Measurements from ENCODE around the gene KRTAP1-5. TPM values are rescaled to one million over a fixed set of nuclear protein-coding genes. Genes with fewer than 3 reads are reported as not detected.

Gene KRTAP1-5
- total and polyA plus RNA-seq, 12 donors = not detected

DNA sequence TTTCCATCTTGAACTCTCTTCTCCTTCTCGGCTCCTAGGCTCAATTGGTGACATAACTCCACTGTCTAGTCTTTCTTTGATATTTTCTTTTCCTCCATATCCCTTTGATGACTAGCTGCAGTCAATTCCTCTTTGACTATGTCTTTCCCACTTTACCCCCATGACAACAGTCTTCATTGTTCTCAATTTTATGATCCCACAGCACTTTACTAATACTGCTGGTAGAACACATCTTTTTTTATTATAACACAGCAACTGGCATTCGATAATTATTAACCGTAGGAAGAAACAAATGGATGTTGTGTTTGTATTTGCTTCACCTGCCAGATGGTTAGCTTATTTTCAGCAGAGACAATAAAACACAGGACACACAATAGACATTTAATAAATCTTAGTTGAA lies 34.3 kb downstream of the KRTAP1-5 start:
- DNase-seq = no peak
- intact Hi-C loops (cut with DNase I) = no loop called here
- Histone ChIP-seq H3K36me3 (replicated peaks in 1 of 2) (no peaks in the 10 kb centered on the region), H3K9me3 (replicated peaks in 1 of 3) (no peaks in the 10 kb centered on the region), H3K27me3 (peaks cover 5% of the 10 kb centered on the region), H3K4me1 (replicated peaks in 1 of 2) (no peaks in the 10 kb centered on the region), H3K27ac (no peak overlapping the region), H3K4me3 (no peak overlapping the region)
- 80 to 90% (median 81%) methylated on average over 3 of the region's 3 CpGs for WGBS, 4 donors
- TF ChIP-seq, protein P1, sequence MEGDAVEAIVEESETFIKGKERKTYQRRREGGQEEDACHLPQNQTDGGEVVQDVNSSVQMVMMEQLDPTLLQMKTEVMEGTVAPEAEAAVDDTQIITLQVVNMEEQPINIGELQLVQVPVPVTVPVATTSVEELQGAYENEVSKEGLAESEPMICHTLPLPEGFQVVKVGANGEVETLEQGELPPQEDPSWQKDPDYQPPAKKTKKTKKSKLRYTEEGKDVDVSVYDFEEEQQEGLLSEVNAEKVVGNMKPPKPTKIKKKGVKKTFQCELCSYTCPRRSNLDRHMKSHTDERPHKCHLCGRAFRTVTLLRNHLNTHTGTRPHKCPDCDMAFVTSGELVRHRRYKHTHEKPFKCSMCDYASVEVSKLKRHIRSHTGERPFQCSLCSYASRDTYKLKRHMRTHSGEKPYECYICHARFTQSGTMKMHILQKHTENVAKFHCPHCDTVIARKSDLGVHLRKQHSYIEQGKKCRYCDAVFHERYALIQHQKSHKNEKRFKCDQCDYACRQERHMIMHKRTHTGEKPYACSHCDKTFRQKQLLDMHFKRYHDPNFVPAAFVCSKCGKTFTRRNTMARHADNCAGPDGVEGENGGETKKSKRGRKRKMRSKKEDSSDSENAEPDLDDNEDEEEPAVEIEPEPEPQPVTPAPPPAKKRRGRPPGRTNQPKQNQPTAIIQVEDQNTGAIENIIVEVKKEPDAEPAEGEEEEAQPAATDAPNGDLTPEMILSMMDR (IDR thresholded peaks at IDR 0.05) = no peak
- TF ChIP-seq POLR2A (IDR thresholded peaks at IDR 0.05) = no peak

DNA sequence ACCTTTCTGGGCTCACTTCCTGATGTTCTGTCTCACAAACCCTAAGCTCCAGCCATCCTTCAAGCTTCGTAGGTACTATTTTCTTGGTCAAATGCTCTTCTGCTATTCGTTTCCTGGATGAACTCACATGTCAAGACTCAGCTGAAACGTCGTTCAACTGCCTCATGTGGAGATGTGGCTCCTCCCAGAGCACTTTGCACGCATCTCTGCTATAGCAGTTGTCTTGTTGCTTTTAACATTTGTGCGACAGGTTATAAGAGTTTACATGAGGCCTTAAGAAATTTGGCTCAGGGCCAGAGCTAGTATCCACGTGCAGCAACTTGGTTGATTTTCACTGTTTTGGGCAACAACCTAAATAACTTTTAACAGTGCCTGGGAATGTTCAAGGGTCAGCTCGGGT lies 40.1 kb downstream of the KRTAP1-5 start:
- TF ChIP-seq, protein P1 (IDR thresholded peaks at IDR 0.05) = no peak
- TF ChIP-seq POLR2A (IDR thresholded peaks at IDR 0.05) = no peak
- H3K4me3 ChIP-seq = no peak overlapping the region
- H3K4me1 ChIP-seq (replicated peaks in 1 of 2) = no peaks in the 10 kb centered on the region
- no peak for DNase-seq
- no peaks in the 10 kb centered on the region for H3K9me3 ChIP-seq (replicated peaks in 1 of 3)
- intact Hi-C loops (cut with DNase I) = no loop called here
- WGBS, 4 donors = 61 to 76% (median 69%) methylated on average over 8 of the region's 8 CpGs
- H3K27ac ChIP-seq = no peak overlapping the region
- no peaks in the 10 kb centered on the region for H3K27me3 ChIP-seq
- H3K36me3 ChIP-seq (replicated peaks in 1 of 2) = no peaks in the 10 kb centered on the region

DNA sequence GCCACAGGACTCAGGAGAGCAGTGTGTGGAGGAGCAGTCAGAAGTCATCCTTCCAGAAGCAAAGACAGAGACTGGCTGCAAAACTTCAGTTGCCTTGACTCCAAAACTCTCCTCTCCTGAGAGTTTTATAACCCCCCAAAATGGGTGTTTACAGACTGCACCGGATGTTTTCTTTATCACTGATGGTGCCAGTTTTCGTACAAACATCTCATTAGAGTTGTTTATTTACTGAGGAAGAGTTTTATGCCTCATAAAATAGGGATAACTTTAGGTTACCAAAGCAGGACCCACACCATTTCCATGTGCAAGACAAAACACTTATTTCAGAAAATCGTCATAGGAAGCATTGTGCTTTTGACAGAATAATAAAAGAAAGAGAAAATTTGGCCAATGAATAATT lies 42.8 kb downstream of the KRTAP1-5 start, which contains the start of gene KRT40:
Gene KRT40 (minus strand): TSS at position 101 of the 400 bp plus-strand sequence. CDS start 53 bp downstream, at position 48.
- H3K4me1 ChIP-seq (replicated peaks in 1 of 2) = no peaks in the 10 kb centered on the region
- no peaks in the 10 kb centered on the region for H3K27me3 ChIP-seq
- no peak within 1 kb of the TSS for H3K27ac ChIP-seq
- WGBS, 4 donors = 46 to 77% (median 55%) methylated on average over 3 of the region's 3 CpGs
- no peaks in the 10 kb centered on the region for H3K36me3 ChIP-seq (replicated peaks in 1 of 2)
- H3K9me3 ChIP-seq (replicated peaks in 1 of 3) = no peaks in the 10 kb centered on the region
- no peak within 1 kb of the TSS for H3K4me3 ChIP-seq
- TF ChIP-seq POLR2A (IDR thresholded peaks at IDR 0.05) = no peak
- TF ChIP-seq, protein P1 (IDR thresholded peaks at IDR 0.05) = no peak
- intact Hi-C loops (cut with DNase I) = no loop called here
- DNase-seq = no peak

DNA sequence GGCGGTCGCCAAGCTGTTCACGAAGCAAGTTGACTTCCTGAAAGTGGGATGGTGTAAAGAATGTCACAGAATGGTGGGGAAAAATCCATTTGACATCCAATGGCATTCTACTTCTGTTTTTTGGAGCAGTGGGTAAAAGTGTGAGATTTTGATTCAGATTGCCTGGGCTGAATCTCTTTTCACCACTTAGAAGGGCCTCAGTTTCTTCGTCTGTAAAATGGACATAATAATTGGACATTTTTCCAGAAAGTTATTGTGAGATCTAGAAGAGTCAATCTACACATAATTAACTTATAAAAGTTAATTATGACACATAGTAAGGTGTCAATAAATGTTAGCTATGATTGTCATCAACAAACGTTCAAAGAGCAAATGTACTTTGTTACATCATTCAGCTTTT lies 45.9 kb downstream of the KRTAP1-5 start:
- intact Hi-C loops (cut with DNase I) = no loop called here
- 43 to 57% (median 50%) methylated on average over 5 of the region's 5 CpGs for WGBS, 4 donors
- no peak for TF ChIP-seq POLR2A (IDR thresholded peaks at IDR 0.05)
- TF ChIP-seq, protein P1 (IDR thresholded peaks at IDR 0.05) = no peak

More for the DNA sequence above, 45.9 kb downstream of the KRTAP1-5 start:
- Histone ChIP-seq H3K27me3 (peaks cover 5% of the 10 kb centered on the region), H3K4me3 (no peak overlapping the region), H3K9me3 (replicated peaks in 1 of 3) (no peaks in the 10 kb centered on the region), H3K36me3 (replicated peaks in 1 of 2) (no peaks in the 10 kb centered on the region), H3K4me1 (replicated peaks in 1 of 2) (no peaks in the 10 kb centered on the region), H3K27ac (no peak overlapping the region)
- DNase-seq = no peak

All from adrenal gland (tissue), 12 donors.